Mesothelial cell of epicardium (in vitro differentiated cells): ENCODE results near the gene TMEM150A. TPM values are rescaled to one million over a fixed set of nuclear protein-coding genes. Genes with fewer than 3 reads are reported as not detected.
"Not testable (repeated sequence)": the region's sequence is repeated elsewhere in the genome, so short reads cannot be mapped to it uniquely, and the experiment has no call there.

Experiments used
- DNase-seq, 2 experiments: peaks; one replicate each; pipeline ENCODE4 v3.0.0; 2021; ENCODE audit warnings: low spot score in 2 of 2; ENCODE audit not compliant: unreplicated experiment in 2 of 2
- H3K27ac Mint-ChIP-seq: 2 replicates; pipeline ENCODE4 v1.8.0; 2021; ENCODE audit warnings: mixed read lengths
- H3K27me3 Mint-ChIP-seq: 2 replicates; pipeline ENCODE4 v1.8.0; 2021; ENCODE audit warnings: low read depth, mixed read lengths
- H3K36me3 Mint-ChIP-seq: 2 replicates; pipeline ENCODE4 v1.8.0; 2021; ENCODE audit warnings: mixed read lengths
- H3K4me1 Mint-ChIP-seq: 2 replicates; pipeline ENCODE4 v1.8.0; 2021; ENCODE audit warnings: mixed read lengths
- H3K4me3 Mint-ChIP-seq: 2 replicates; pipeline ENCODE4 v1.8.0; 2021; ENCODE audit warnings: mild to moderate bottlenecking, moderate library complexity, mixed read lengths
- H3K9me3 Mint-ChIP-seq: 2 replicates; pipeline ENCODE4 v1.8.0; 2021; ENCODE audit warnings: mixed read lengths
- total RNA-seq: library from RNA; stranded (reverse); gene quantifications from 3 replicates; pipeline ENCODE4 v1.2.1, GENCODE V29; 2021
- TF ChIP-seq, protein P1 (sequence below): fragments of 200-600 bp; sonication (generic); IDR thresholded peaks from one replicate; pipeline ENCODE4 v1.5.0; 2021; ENCODE audit warnings: antibody characterized with exemption; ENCODE audit not compliant: unreplicated experiment

TMEM150A gene
- total RNA-seq, 1 donor from 2014 or later: 13.5 TPM

DNA sequence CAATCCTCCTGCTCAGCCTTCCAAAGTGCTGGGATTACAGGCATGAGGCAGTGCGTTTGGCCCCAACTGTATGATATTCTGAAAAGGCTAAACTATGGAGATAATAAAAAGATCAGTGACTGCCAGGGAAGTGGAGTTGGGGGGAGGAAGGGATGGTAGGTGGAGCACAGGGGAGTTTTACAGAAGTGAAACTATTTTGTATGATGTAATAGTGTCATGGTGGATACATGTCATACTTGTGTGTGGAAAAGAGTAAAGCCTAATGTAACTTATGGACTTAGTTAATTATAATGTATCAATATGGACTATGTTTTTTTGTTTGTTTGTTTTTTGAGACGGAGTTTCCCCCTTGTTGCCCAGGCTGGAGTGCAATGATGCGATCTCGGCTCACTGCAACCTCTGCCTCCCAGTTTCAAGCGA lies 38.3 kb downstream of the TMEM150A start:
- H3K4me3 Mint-ChIP-seq: no peak overlapping the region
- TF ChIP-seq, protein P1, sequence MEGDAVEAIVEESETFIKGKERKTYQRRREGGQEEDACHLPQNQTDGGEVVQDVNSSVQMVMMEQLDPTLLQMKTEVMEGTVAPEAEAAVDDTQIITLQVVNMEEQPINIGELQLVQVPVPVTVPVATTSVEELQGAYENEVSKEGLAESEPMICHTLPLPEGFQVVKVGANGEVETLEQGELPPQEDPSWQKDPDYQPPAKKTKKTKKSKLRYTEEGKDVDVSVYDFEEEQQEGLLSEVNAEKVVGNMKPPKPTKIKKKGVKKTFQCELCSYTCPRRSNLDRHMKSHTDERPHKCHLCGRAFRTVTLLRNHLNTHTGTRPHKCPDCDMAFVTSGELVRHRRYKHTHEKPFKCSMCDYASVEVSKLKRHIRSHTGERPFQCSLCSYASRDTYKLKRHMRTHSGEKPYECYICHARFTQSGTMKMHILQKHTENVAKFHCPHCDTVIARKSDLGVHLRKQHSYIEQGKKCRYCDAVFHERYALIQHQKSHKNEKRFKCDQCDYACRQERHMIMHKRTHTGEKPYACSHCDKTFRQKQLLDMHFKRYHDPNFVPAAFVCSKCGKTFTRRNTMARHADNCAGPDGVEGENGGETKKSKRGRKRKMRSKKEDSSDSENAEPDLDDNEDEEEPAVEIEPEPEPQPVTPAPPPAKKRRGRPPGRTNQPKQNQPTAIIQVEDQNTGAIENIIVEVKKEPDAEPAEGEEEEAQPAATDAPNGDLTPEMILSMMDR: no peak
- no peaks in the 10 kb centered on the region for H3K9me3 Mint-ChIP-seq
- peak overlapping the region; percentile 5 for H3K27ac Mint-ChIP-seq
- no peaks in the 10 kb centered on the region for H3K27me3 Mint-ChIP-seq
- no peaks in the 10 kb centered on the region for H3K36me3 Mint-ChIP-seq
- peaks cover 20% of the 10 kb centered on the region for H3K4me1 Mint-ChIP-seq
- DNase-seq: no peak

DNA sequence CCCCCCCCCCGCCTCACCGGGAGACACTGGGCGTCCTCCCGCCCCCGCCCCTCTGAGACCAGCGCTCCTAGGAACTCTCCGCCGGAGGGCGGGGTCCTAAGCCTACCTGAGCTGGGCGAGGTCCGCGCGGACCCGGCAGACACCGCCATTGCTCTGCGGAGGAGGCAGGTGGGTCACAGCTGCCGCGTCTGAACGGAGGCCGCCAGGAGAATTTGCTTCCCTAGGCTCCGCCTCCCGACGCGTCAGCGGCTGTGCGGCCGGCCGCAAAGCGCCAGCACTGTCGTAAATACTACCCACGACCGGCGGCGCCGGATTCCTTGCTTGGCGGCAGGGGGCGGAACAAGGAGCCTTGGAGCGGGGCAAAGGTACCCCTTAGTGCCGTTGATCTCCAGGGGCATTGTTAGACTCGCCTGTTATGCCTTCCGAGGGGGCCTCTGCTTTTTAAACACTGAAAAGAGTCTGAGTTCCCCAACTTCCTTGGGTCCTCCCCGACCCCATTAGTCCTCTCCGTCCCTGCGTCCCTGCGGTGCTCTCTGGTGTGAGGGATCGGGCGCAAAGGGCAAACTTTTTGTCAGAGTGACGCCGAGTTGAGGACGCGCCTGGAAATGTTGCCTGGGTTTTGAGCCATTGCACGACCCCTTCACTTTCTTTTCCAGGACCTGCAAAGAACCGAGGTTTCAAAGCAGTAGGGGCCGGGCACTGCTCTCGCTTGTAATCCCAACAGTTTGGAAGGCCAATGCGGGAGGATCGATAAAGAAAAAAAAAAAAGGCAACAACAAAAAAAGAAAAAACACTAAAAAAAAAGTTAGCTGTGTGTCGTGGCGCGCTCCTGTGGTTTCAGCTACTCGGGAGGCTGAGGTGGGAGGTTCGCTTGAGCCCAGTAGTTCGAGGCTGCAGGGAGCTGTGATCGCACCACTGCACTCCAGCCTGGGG lies 41.0 kb downstream of the TMEM150A start, which contains the start of gene GGCX:
Gene GGCX, minus strand, starts transcription at position 214 of the 933 bp plus-strand sequence. Its CDS starts 65 bp downstream, at position 149.
- DNase-seq: peak; percentile 91
- Mint-ChIP-seq H3K36me3 (peaks cover 4% of the 10 kb centered on the region), H3K9me3 (no peaks in the 10 kb centered on the region), H3K27me3 (no peaks in the 10 kb centered on the region), H3K27ac (peak within 1 kb of the TSS; percentile 98), H3K4me1 (peaks cover 20% of the 10 kb centered on the region), H3K4me3 (peak within 1 kb of the TSS; percentile 97)
- TF ChIP-seq, protein P1: peak; percentile 28

DNA sequence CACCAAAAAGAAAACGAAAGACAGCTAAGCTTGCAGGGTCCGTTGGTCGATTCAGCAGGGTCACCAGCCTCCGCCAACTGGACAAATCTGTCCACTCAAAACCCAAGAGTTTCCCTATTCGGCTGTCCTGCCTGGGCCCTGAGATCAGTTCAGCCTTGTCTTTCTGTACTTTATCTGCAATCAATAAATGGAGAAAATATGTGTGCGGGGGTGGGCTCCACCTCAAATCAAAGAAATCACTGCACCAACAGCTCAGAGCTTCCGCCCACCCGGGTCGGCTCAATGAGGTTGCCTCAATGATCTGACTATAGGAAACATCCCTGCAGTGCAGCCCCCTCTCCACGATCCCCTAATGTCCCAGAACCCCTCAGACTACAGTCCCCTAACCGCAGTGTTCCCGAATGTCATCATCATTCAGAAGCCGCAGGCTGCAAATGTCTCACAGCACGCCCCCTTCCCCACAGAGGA lies 41.7 kb downstream of the TMEM150A start:
- Mint-ChIP-seq H3K36me3 (peaks cover 4% of the 10 kb centered on the region), H3K27ac (peak overlapping the region; percentile 98), H3K4me1 (peaks cover 20% of the 10 kb centered on the region), H3K9me3 (no peaks in the 10 kb centered on the region), H3K27me3 (no peaks in the 10 kb centered on the region), H3K4me3 (peak overlapping the region; percentile 97)
- DNase-seq: no peak
- TF ChIP-seq, protein P1: no peak

DNA sequence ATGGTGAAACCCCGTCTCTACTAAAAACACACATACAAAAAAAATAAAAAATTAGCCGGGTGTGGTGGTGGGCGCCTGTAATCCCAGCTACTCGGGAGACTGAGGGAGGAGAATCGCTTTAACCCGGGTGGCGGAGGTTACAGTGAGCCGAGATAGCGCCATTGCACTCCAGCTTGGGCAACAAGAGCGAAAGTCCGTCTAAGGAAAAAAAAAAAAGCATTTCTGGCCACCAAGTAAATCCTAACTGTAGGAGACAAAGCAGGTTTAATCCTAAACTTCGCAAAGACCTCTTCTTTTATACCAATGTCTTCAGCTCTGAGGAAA lies 42.1 kb downstream of the TMEM150A start:
- DNase-seq, H3K27me3 Mint-ChIP-seq, H3K9me3 Mint-ChIP-seq, H3K36me3 Mint-ChIP-seq: not testable (repeated sequence)
- H3K4me1 Mint-ChIP-seq: peaks cover 20% of the 10 kb centered on the region
- H3K27ac Mint-ChIP-seq: peak overlapping the region; percentile 98
- peak overlapping the region; percentile 97 for H3K4me3 Mint-ChIP-seq

DNA sequence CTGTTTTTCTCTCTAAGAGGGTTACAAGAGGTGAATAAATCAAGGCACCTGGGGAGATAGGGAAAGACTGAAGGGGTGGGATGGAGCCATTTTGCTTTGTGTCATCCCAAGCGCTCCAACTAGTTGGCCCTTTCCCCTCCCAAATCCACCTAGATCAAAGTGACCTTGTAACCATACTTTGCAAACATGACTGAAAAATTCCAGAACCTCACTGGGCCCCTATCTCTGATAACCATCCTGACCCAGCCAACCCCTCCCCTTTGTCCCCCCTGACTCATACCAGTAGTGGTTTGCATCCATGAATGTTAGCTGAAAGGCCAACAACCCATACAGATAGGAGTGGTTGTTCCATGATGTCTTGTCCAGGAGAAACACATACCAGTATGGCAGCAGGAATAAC lies 44.3 kb downstream of the TMEM150A start:
- TF ChIP-seq, protein P1: no peak
- H3K36me3 Mint-ChIP-seq: peaks cover 8% of the 10 kb centered on the region
- DNase-seq: no peak
- no peak overlapping the region for H3K4me3 Mint-ChIP-seq
- no peak overlapping the region for H3K27ac Mint-ChIP-seq
- H3K4me1 Mint-ChIP-seq: peaks cover 20% of the 10 kb centered on the region
- H3K9me3 Mint-ChIP-seq: no peaks in the 10 kb centered on the region
- no peaks in the 10 kb centered on the region for H3K27me3 Mint-ChIP-seq

DNA sequence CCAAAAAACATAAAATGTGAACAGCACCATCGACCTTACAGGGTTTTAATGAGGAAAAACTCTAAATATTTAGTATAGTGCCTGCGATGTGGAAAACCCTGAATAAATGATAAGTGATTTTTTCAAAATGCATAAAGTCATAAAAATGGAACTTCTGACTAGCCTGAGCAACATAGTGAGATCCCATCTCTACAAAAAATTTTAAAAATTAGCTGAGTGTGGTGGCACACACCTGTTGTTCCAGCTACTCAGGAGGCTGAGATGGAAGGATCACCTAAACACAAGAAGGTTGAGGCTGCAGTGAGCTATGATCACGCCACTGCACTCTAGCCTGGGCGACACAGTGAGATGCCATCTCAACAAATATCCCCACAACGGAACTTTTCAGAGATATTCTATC lies 45.4 kb downstream of the TMEM150A start:
- Mint-ChIP-seq H3K36me3 (peaks cover 8% of the 10 kb centered on the region), H3K4me1 (peaks cover 20% of the 10 kb centered on the region), H3K4me3 (no peak overlapping the region), H3K27me3 (no peaks in the 10 kb centered on the region), H3K27ac (no peak overlapping the region), H3K9me3 (no peaks in the 10 kb centered on the region)
- TF ChIP-seq, protein P1: no peak
- no peak for DNase-seq
